IPS-18a (cell line): ENCODE data around the gene CBFA2T2.

Source experiments
- H3K27ac ChIP-seq: one replicate; pipeline ENCODE4 v1.5.1; 2013; ENCODE audit warnings: low read length
- H3K27me3 ChIP-seq: one replicate; pipeline ENCODE4 v1.6.1; 2013; ENCODE audit warnings: mild to moderate bottlenecking, low read length; ENCODE audit not compliant: control insufficient read depth, insufficient read depth
- H3K36me3 ChIP-seq: one replicate; pipeline ENCODE4 v1.6.1; 2013; ENCODE audit warnings: low read depth, low read length; ENCODE audit not compliant: control insufficient read depth
- H3K4me1 ChIP-seq: one replicate; pipeline ENCODE4 v1.6.1; 2013; ENCODE audit warnings: low read depth, low read length; ENCODE audit not compliant: control insufficient read depth
- H3K4me3 ChIP-seq: one replicate; pipeline ENCODE4 v1.5.1; 2013; ENCODE audit warnings: low read length
- H3K9ac ChIP-seq: one replicate; pipeline ENCODE4 v1.6.1; 2013; ENCODE audit warnings: mild to moderate bottlenecking, low read length, moderate library complexity
- H3K9me3 ChIP-seq: one replicate; pipeline ENCODE4 v1.6.1; 2013; ENCODE audit warnings: low read depth, low read length; ENCODE audit not compliant: control insufficient read depth

The CBFA2T2 gene

DNA sequence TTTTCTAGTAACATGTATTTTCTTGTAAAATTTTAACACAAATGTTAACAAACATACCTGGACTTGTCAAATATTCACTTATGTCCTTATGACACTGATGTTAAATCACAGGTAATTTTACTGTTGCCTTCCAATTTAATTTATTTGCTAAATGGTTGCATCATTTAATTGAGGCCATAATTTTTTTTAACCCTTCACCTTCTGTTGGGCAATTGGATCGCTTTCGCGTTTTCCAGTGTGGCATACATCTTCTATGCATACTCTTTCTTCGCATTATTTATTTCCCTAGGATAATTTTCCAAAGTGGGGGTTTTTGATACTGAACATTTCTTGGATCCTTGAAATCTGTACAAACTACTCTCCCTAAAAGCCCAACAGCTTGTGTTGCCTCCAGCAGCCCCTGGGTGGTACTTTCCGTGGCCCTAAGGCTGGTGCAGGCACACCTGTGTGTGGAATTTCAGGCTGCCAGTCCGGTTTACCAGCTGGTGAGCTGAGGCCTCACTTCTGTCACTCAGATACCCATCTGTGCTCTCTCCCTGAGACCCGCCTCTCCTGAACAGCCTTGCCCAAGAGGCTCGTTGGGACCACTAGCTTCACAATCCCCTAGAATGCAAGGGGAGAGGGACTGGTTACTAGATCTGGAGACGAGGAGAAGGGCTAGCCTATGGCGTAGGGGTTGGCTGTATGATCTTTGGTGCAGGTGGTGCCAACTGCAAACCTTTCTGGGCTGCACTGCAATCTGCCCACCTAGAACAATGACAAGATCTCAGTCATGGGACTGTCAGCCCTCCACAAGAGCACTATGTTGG, 161.1 kb downstream of the CBFA2T2 start:
- Histone ChIP-seq H3K4me1 (no peaks in the 10 kb centered on the region), H3K27ac (no peak overlapping the region), H3K4me3 (no peak overlapping the region), H3K27me3 (no peaks in the 10 kb centered on the region), H3K9ac (no peak overlapping the region), H3K9me3 (no peaks in the 10 kb centered on the region), H3K36me3 (no peaks in the 10 kb centered on the region)

DNA sequence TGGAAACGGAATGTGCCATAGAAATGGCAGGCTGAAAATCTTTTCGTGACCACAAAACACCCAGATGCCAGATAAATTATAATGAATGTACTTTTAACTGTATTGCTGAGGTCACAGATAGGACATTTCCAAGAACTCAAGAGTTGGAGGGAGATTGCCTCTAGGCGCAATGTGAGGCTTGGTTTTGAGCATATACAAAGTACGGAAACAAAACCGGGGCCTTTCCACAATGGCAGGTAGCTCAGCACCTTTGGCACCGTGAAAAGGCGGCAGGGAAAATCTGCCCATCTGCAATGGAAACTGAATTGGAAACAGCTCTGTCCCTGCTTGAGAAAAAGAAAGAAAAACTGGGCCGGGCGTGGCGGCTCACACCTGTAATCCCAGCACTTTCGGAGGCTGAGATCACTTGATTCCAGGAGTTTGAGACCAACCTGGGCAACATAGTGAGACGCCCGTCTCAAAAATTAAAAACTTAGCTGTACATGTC, 161.7 kb downstream of the CBFA2T2 start:
- Histone ChIP-seq H3K9me3 (no peaks in the 10 kb centered on the region), H3K4me1 (no peaks in the 10 kb centered on the region), H3K9ac (no peak overlapping the region), H3K27ac (no peak overlapping the region), H3K4me3 (no peak overlapping the region), H3K36me3 (no peaks in the 10 kb centered on the region), H3K27me3 (no peaks in the 10 kb centered on the region)

DNA sequence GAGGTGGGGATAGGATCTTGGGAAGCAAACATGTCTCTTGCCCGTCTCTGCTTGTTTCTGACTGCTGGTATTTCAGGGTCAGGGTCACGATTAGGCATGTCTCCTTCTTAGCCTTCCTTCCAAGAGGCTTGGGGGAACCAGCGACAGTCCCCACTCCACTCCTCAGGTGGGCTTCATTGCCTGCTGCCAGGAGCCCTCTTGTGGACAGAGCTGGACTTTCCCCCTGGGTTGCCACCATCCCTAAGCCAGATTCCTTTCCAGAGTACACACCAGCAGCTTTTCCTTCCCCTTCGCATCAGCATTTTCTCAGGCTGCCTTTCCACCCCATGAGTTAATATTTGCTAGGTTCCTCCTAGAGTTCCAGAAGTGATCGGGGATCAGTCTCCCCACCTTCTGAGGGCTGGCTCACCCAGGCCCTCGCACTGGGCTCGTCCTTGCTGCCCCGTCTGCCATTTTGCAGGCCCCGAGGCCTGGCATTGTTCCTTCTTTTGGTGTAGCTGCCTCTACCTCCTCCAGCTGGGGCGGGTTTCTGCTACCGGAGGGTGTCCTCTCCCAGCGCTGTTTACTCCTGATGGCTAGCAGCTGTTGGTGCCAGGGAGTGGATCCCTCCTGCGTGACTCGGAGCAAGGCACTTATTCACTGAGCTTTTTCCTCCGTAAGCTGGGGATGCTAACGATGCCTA, 163.5 kb downstream of the CBFA2T2 start:
- no peak overlapping the region for H3K4me3 ChIP-seq
- H3K9me3 ChIP-seq, result no peaks in the 10 kb centered on the region
- H3K36me3 ChIP-seq, result peaks cover 6% of the 10 kb centered on the region
- no peaks in the 10 kb centered on the region for H3K27me3 ChIP-seq
- H3K27ac ChIP-seq, result no peak overlapping the region
- H3K4me1 ChIP-seq, result no peaks in the 10 kb centered on the region
- H3K9ac ChIP-seq, result no peak overlapping the region

DNA sequence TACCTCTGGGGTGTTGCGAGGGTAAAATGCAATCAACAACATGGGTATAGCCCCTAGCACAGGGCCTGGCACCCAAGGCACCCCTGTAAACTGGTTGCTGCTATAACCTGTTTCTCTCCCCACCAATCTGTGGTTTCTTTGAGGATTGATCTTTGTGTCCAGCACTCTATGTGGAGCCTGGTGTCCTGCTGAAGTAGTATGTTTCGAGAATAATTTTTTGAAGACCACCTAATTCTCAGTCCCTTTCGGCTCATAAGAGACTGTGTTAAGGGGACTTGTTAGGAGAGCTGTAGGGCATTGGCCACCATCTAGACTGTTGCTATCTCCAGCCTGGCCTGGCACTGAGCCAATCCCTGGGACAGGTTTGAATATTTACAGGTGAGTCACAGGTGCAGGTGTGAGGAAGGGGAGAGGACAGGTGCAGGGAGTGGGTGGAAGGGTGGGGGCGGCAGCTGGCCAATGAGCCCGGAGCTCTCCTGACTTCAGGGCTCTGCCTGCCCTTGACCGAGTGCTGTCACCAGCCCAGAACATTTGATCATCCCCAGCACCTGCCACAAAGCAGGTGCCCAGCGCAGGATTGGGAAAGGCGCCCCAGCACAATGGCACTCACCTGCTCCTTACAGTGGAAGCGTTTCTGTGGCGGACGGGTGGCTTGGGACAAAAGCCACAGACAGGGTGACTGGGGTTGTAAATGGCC, 164.2 kb downstream of the CBFA2T2 start:
- Histone ChIP-seq H3K27ac (no peak overlapping the region), H3K36me3 (peaks cover 6% of the 10 kb centered on the region), H3K27me3 (no peaks in the 10 kb centered on the region), H3K9me3 (no peaks in the 10 kb centered on the region), H3K9ac (no peak overlapping the region), H3K4me3 (no peak overlapping the region), H3K4me1 (no peaks in the 10 kb centered on the region)

DNA sequence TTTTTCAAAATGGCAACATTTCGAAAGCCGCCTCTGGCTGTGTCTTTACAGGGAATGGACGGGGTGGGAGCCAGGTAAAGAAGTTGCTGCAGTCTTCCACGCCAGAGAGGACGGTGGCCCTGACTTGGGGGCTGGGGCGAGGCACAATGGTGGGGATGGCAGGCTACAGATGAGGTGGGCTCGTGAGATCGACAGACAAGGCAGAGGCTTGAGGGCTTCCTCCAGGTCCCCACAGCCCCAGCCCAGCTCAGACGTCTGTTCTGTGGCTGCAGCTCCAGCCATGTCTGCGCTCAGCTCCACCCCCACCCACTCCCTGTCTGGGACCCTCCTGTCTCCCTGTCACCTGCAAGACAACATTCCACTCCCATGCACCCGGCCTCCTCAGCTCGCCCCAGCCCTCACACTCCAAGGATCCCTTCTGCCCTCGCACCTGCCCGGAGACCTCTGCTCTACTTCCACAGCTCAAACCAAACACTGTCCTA, 164.8 kb downstream of the CBFA2T2 start:
- peaks cover 6% of the 10 kb centered on the region for H3K36me3 ChIP-seq
- no peak overlapping the region for H3K4me3 ChIP-seq
- no peak overlapping the region for H3K9ac ChIP-seq
- no peaks in the 10 kb centered on the region for H3K4me1 ChIP-seq
- H3K9me3 ChIP-seq, result no peaks in the 10 kb centered on the region
- H3K27me3 ChIP-seq, result no peaks in the 10 kb centered on the region
- H3K27ac ChIP-seq, result no peak overlapping the region

DNA sequence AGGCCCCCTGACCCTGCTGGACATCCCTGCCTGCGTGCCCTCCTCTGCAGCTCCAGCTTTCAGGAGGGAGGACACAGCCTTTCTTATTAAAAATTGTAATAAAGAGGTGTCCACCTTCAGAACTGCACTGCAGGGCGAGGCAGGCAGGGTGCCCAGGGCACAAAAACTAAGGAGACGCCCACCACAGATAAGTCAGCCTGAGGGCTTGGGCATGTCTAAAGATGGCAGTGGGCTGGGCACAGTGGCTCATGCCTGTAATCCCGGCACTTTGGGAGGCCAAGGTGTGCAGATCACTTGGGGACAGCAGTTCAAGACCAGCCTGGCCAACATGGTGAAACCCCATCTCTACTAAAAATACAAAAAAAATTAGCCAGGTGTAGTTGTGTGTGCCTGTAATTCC, 165.3 kb downstream of the CBFA2T2 start:
- Histone ChIP-seq H3K4me3 (no peak overlapping the region), H3K36me3 (peaks cover 6% of the 10 kb centered on the region), H3K9ac (no peak overlapping the region), H3K27me3 (no peaks in the 10 kb centered on the region), H3K27ac (no peak overlapping the region), H3K4me1 (no peaks in the 10 kb centered on the region), H3K9me3 (no peaks in the 10 kb centered on the region)

DNA sequence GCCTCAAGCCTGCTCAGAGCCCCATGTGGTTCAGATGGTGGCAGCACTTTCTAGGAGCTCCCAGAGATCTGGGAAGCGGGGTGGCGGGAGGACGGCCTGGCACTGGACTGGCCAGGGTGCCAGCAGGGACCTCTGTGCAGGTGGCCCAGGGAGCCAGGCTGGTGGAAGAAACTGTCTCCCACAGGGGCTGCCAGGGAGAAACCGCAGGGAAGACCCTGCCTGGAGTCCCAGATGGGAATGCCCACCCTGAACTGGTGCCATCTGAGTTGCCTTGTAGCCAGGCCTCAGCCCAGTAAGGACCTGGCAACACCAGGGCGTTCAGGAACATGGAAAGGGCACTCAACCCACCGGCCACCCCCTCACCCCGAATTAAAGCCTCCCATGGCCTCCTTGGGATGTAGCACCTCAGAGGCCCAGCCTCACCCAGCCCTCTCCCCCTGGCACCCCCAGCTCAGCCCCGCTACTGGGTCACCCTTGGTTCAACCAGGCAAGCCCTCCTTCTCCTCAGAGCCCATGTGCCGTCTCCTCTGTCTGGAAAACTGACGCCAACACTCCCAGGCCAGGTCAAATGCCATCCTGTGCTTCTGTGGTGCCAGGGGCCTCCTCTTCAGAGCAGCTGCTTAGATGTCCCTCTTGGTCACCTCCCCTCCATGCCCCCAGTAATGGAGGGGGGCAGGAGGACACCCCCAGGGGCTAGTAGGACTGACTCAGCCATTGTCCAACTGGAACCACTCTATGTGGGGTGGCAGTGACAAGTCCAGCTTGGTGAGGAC, 166.3 kb downstream of the CBFA2T2 start:
- no peaks in the 10 kb centered on the region for H3K4me1 ChIP-seq
- no peak overlapping the region for H3K27ac ChIP-seq
- no peak overlapping the region for H3K9ac ChIP-seq
- no peaks in the 10 kb centered on the region for H3K9me3 ChIP-seq
- H3K27me3 ChIP-seq, result no peaks in the 10 kb centered on the region
- peaks cover 6% of the 10 kb centered on the region for H3K36me3 ChIP-seq
- no peak overlapping the region for H3K4me3 ChIP-seq

DNA sequence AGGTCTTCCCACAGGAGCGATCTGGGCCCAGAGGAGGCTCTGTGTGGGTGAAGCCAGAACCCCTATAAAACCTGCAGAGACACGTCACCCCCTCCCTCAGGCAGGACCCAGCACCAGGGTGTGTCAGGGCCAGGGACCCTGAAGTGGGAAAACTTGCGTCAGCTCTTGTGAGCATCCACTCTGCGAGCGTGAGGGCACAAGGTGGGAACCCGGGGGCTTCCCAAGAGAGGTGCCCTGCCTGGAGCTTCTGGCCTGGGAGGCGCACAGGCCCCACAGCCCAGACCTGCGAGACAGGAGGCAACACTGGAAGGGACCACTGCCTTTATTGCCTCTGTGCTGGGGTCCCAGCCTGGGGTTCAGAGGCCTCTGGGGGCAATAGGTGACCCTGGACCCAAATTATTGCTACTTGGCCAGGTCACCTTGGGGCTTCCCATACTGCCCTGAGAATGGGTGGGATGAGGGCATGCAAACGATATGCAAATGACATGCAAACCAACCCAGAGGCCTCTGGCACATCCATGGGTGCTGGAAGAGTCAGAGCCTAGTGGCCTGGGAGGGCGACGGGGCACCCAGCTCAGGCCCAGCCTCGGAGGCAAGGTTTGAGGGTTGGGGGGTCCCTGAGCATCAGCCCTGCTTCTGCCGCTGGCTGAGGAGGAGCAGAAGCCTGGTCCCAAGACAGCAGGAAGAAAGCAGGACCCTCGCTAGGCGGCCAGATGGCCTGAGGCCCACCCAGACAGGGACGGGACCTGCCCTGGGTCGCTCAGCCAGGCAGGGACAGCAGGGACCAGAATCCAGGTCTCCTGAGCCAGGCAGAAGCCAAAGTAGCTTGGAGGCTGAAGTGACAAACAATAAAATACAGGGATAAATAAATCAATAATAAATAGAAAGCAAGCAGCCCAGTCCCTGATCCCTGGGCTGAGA, 167.1 kb downstream of the CBFA2T2 start:
- no peak overlapping the region for H3K9ac ChIP-seq
- peaks cover 6% of the 10 kb centered on the region for H3K36me3 ChIP-seq
- no peaks in the 10 kb centered on the region for H3K27me3 ChIP-seq
- no peaks in the 10 kb centered on the region for H3K4me1 ChIP-seq
- no peak overlapping the region for H3K27ac ChIP-seq
- H3K9me3 ChIP-seq, result no peaks in the 10 kb centered on the region
- H3K4me3 ChIP-seq, result no peak overlapping the region

DNA sequence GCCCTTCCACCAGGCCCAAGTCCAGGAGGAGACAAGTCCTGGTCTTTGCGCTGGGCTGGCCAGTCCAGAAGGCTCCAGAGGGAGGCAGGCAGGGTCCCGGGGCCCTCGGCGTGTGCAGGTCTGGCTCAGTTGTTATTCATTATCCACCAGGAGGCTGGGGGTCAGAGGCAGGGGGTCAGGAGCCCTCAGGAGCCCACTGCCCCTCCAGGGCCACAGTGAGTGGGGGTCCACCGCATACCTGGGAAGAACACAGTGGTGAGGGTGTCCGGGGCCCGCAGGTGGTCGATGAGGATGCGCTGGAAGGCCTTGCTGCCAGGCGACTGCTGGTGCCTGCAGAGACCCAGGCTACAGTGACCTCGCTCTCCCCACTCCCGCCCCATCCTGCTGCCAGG, 167.8 kb downstream of the CBFA2T2 start:
- no peak overlapping the region for H3K4me3 ChIP-seq
- H3K9ac ChIP-seq, result no peak overlapping the region
- H3K36me3 ChIP-seq, result peaks cover 6% of the 10 kb centered on the region
- no peaks in the 10 kb centered on the region for H3K27me3 ChIP-seq
- no peak overlapping the region for H3K27ac ChIP-seq
- H3K4me1 ChIP-seq, result no peaks in the 10 kb centered on the region
- no peaks in the 10 kb centered on the region for H3K9me3 ChIP-seq

DNA sequence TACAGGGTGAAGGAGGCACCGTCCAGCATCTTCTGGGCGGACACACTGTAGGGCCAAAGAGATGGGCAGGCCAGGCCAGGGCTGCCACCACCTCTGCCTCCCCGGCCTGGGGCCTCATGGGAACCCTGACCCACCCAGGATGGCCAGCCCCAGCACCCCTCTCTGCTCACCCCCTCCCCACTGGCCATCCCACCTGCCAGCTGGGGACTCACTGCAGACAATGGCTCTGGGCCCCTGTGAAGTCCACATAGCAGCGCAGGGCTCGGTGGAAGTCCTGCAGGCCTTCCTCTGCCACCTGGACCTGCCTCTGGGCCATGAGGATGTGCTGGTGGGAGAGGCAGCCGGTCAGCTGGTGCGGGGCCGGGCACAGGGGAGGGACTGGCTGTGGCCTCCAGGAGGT, 168.6 kb downstream of the CBFA2T2 start:
- Histone ChIP-seq H3K4me3 (no peak overlapping the region), H3K27me3 (no peaks in the 10 kb centered on the region), H3K27ac (no peak overlapping the region), H3K9ac (no peak overlapping the region), H3K36me3 (peaks cover 6% of the 10 kb centered on the region), H3K4me1 (peaks cover 3% of the 10 kb centered on the region), H3K9me3 (no peaks in the 10 kb centered on the region)
